GM12875 (cell line): ENCODE measurements around the gene NSUN7.

Source experiments
- H3K4me3 ChIP-seq: one replicate; pipeline ENCODE4 v1.5.1; 2011; ENCODE audit warnings: low read depth, low read length, control low read depth
- CTCF ChIP-seq: IDR thresholded peaks from 2 replicates; pipeline ENCODE4 v1.5.1; 2011; ENCODE audit warnings: low read depth, mild to moderate bottlenecking, control low read depth, inconsistent platforms, low read length, moderate library complexity, borderline replicate concordance; ENCODE audit not compliant: insufficient read depth

The NSUN7 gene

GRCh38 chr4:40750461-40751258 is 905 bp downstream of the NSUN7 start:
- peak overlapping the region; percentile 58 for H3K4me3 ChIP-seq

GRCh38 chr4:40755616-40756015 is 5.9 kb downstream of the NSUN7 start:
- TF ChIP-seq CTCF: no peak
- H3K4me3 ChIP-seq: no peak overlapping the region

More at GRCh38 chr4:40750461-40751258, 905 bp downstream of the NSUN7 start:
- no peak for TF ChIP-seq CTCF

GRCh38 chr4:40763228-40763716 is 13.5 kb downstream of the NSUN7 start:
- no peak for TF ChIP-seq CTCF

GRCh38 chr4:40769266-40769665 is 19.5 kb downstream of the NSUN7 start:
- no peak for TF ChIP-seq CTCF

More at GRCh38 chr4:40763228-40763716, 13.5 kb downstream of the NSUN7 start:
- no peak overlapping the region for H3K4me3 ChIP-seq

GRCh38 chr4:40778090-40778489 is 28.3 kb downstream of the NSUN7 start:
- no peak for TF ChIP-seq CTCF
- no peak overlapping the region for H3K4me3 ChIP-seq

More at GRCh38 chr4:40769266-40769665, 19.5 kb downstream of the NSUN7 start:
- no peak overlapping the region for H3K4me3 ChIP-seq

GRCh38 chr4:40782876-40783275 is 33.1 kb downstream of the NSUN7 start:
- H3K4me3 ChIP-seq: no peak overlapping the region
- TF ChIP-seq CTCF: no peak

GRCh38 chr4:40785727-40786126 is 36.0 kb downstream of the NSUN7 start:
- TF ChIP-seq CTCF: no peak
- no peak overlapping the region for H3K4me3 ChIP-seq
